SH-SY5Y (cell line): ENCODE data around the gene HECTD2.

Source experiments
- GATA2 ChIP-seq: IDR thresholded peaks from 2 replicates; pipeline ENCODE4 v1.6.1; 2011; ENCODE audit warnings: mild to moderate bottlenecking, low read depth, low read length
- GATA3 ChIP-seq: IDR thresholded peaks from 2 replicates; pipeline ENCODE4 v1.6.1; 2011; ENCODE audit warnings: low read depth, mild to moderate bottlenecking, low read length, moderate library complexity

Gene HECTD2

GRCh38 chr10:91537614-91538383 lies 127.7 kb downstream of the HECTD2 start:
- TF ChIP-seq GATA3: no peak
- TF ChIP-seq GATA2: no peak

- TF ChIP-seq GATA2 (no peak), GATA3 (no peak)
Measured at GRCh38 chr10:91539930-91540329, 129.8 kb downstream of the HECTD2 start.

- TF ChIP-seq GATA2: no peak
- no peak for TF ChIP-seq GATA3
Measured at GRCh38 chr10:91540733-91541132, 130.6 kb downstream of the HECTD2 start.

- TF ChIP-seq GATA2: no peak
- no peak for TF ChIP-seq GATA3
Measured at GRCh38 chr10:91541481-91541880, 131.3 kb downstream of the HECTD2 start.

- no peak for TF ChIP-seq GATA3
- TF ChIP-seq GATA2: no peak
Measured at GRCh38 chr10:91545384-91545783, 135.2 kb downstream of the HECTD2 start.

- no peak for TF ChIP-seq GATA3
Measured at GRCh38 chr10:91545838-91546237, 135.7 kb downstream of the HECTD2 start.

GRCh38 chr10:91549262-91549661 lies 139.1 kb downstream of the HECTD2 start:
- TF ChIP-seq GATA3: no peak
- no peak for TF ChIP-seq GATA2

GRCh38 chr10:91550021-91550420 lies 139.9 kb downstream of the HECTD2 start:
- TF ChIP-seq GATA3 (no peak), GATA2 (no peak)

GRCh38 chr10:91551856-91552255 lies 141.7 kb downstream of the HECTD2 start:
- TF ChIP-seq GATA3 (no peak), GATA2 (no peak)

- TF ChIP-seq GATA2: no peak
- TF ChIP-seq GATA3: no peak
Measured at GRCh38 chr10:91552274-91553095, 142.3 kb downstream of the HECTD2 start.

- TF ChIP-seq GATA2: no peak
- no peak for TF ChIP-seq GATA3
Measured at GRCh38 chr10:91555455-91555854, 145.3 kb downstream of the HECTD2 start.

- TF ChIP-seq GATA3: no peak
- no peak for TF ChIP-seq GATA2
Measured at GRCh38 chr10:91556691-91557566, 146.8 kb downstream of the HECTD2 start.

- TF ChIP-seq GATA3 (no peak), GATA2 (no peak)
Measured at GRCh38 chr10:91557651-91558111, 147.5 kb downstream of the HECTD2 start.

- TF ChIP-seq GATA2 (no peak), GATA3 (no peak)
Measured at GRCh38 chr10:91558473-91558872, 148.3 kb downstream of the HECTD2 start.

GRCh38 chr10:91559169-91559568 lies 149.0 kb downstream of the HECTD2 start:
- TF ChIP-seq GATA2 (no peak), GATA3 (no peak)
